Cardiac muscle cell (in vitro differentiated cells and primary cell): ENCODE data around the gene MCC. TPM values are rescaled to one million over a fixed set of nuclear protein-coding genes. Genes with fewer than 3 reads are reported as not detected.

Source experiments
- DNase-seq, 2 donors: peaks; one replicate each; pipeline versions ENCODE4 v3.0.0 to v3.0.0-alpha.2; 2010 to 2017; ENCODE audit warnings: low read depth in 1 of 2, low spot score in 1 of 2
- H3K27ac ChIP-seq: fragments of 200-600 bp; sonication (generic); 2 replicates; pipeline ENCODE4 v1.5.1; 2016
- H3K27me3 ChIP-seq: fragments of 200-600 bp; sonication (generic); 2 replicates; pipeline ENCODE4 v1.6.0; 2016; ENCODE audit warnings: control low read depth
- H3K36me3 ChIP-seq: fragments of 200-600 bp; sonication (generic); 2 replicates; pipeline ENCODE4 v1.5.1; 2016; ENCODE audit warnings: control low read depth
- H3K4me1 ChIP-seq: fragments of 200-600 bp; sonication (generic); 2 replicates; pipeline ENCODE4 v1.8.1; 2017; ENCODE audit warnings: low read depth, mild to moderate bottlenecking, mixed run types
- H3K4me3 ChIP-seq: fragments of 200-600 bp; sonication (generic); 2 replicates; pipeline ENCODE4 v1.5.1; 2016; ENCODE audit warnings: mild to moderate bottlenecking
- H3K9me3 ChIP-seq: fragments of 200-600 bp; sonication (generic); 2 replicates; pipeline ENCODE4 v1.5.1; 2017; ENCODE audit warnings: low read depth, mild to moderate bottlenecking, control low read depth
- CTCF ChIP-seq: IDR thresholded peaks from 2 replicates; pipeline ENCODE4 v1.5.1; 2012; ENCODE audit warnings: low read depth, mild to moderate bottlenecking, low read length
- polyA plus RNA-seq: library from polyadenylated mRNA; unstranded; fragments of >200 nt; fragmentation: Nextera tagmentation; extraction: Ambion mirVana; gene quantifications from 2 replicates; pipeline ENCODE4 v1.2.1, GENCODE V29; 2016
- total RNA-seq: library from RNA; depleted of rRNA; stranded (reverse); fragments of >200 nt; gene quantifications from 2 replicates; pipeline ENCODE4 v1.2.3, GENCODE V29; 2016

The MCC gene
- total and polyA plus RNA-seq, 2 experiments from 2014 or later = 37.8 to 137 TPM

- Histone ChIP-seq H3K9me3 (no peaks in the 10 kb centered on the region), H3K4me3 (peak within 1 kb of the TSS; percentile 69), H3K4me1 (no peaks in the 10 kb centered on the region), H3K27me3 (no peaks in the 10 kb centered on the region), H3K36me3 (no peaks in the 10 kb centered on the region), H3K27ac (peak within 1 kb of the TSS; percentile 89)
- peak; percentile 92 for DNase-seq
- TF ChIP-seq CTCF = peak; percentile 23
These were observed 25.4 kb upstream of the MCC start, which contains the start of gene YTHDC2 for GRCh38 chr5:113513384-113514288. Gene YTHDC2 (plus strand): TSS chr5:113513694. CDS start chr5:113513896, 202 bp downstream.

DNA sequence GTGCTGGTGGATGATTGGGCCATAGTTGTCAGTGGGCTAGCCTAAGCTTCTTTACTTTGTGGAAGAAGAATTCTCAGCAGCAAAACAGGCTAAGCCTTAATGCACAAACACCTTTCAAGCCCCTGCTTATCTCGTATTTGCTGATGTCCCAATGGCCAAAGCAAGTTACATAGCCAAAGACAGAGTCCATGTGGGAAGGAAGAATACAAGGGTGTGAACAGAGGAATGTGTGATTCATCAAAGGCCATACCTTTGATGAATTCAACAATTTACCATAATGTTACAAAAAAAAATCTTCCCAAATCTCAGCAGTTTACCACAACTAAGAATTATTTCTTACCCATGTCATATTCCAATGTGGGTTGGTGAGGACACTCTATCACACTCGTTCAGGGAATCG is 24.1 kb upstream of the MCC start:
- DNase-seq = no peak
- no peak for TF ChIP-seq CTCF
- Histone ChIP-seq H3K9me3 (no peaks in the 10 kb centered on the region), H3K36me3 (no peaks in the 10 kb centered on the region), H3K4me1 (no peaks in the 10 kb centered on the region), H3K27me3 (peaks cover under 1% of the 10 kb centered on the region), H3K4me3 (no peak overlapping the region), H3K27ac (no peak overlapping the region)

DNA sequence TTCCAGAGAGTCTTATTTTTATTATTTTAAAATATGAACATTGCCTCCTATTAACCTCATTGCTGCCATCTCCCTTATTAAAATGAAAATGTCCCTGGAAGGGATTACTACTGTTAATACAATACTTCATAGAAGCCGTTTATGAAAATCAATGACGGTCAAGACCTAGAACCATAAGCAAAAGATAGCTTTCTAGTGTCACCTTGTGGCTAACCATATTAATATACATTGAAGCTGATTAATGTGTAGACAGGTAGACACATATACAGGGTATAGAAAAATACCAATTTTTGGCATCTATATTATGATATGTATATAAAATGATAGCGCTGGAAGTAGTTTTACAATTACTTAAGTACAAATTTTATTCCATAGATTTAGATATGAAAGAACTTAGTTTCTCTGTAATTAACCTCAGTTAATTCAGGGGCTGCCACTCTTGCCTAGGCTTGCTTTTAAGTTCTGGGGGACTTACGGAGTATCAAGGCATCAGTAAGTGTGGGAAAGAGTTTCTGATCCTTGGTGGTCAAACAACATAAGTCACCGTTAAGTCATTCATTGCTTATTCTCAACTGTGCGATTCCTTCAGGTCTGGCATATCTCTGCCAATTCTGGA is 22.7 kb upstream of the MCC start:
- no peaks in the 10 kb centered on the region for H3K9me3 ChIP-seq
- peak; percentile 51 for TF ChIP-seq CTCF
- peaks cover 8% of the 10 kb centered on the region for H3K27me3 ChIP-seq
- H3K27ac ChIP-seq = no peak overlapping the region
- no peak overlapping the region for H3K4me3 ChIP-seq
- DNase-seq = peak; percentile 38 to 74
- H3K36me3 ChIP-seq = no peaks in the 10 kb centered on the region
- H3K4me1 ChIP-seq = no peaks in the 10 kb centered on the region

DNA sequence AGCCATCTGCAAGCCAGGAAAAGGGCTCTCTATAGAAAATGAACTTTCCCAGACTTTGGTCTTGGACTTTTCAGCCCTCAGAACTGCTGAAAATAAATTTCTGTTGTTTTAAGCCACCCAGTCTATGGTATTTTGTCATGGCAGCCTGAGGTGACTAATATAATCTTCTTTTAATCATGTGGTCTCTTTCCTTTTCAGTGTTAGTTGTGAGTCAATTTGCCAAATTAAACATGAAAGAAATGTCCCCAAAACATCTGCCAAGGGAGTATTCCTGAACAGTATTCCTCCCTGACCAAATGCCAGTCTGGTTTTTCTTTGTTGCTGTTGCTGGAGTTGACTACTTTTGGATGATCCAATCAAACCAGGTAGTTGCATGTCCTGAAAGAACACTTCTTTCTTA is 20.5 kb upstream of the MCC start:
- H3K9me3 ChIP-seq = no peaks in the 10 kb centered on the region
- no peak for TF ChIP-seq CTCF

GRCh38 chr5:113507601-113508000 is 19.3 kb upstream of the MCC start:
- Histone ChIP-seq H3K4me3 (no peak overlapping the region), H3K27me3 (peaks cover 8% of the 10 kb centered on the region), H3K4me1 (no peaks in the 10 kb centered on the region), H3K36me3 (no peaks in the 10 kb centered on the region), H3K9me3 (no peaks in the 10 kb centered on the region), H3K27ac (no peak overlapping the region)
- no peak for DNase-seq
- no peak for TF ChIP-seq CTCF

More for the DNA sequence above, 20.5 kb upstream of the MCC start:
- H3K4me3 ChIP-seq = no peak overlapping the region
- no peaks in the 10 kb centered on the region for H3K4me1 ChIP-seq
- H3K27me3 ChIP-seq = peaks cover 8% of the 10 kb centered on the region
- no peak overlapping the region for H3K27ac ChIP-seq
- DNase-seq = no peak
- H3K36me3 ChIP-seq = no peaks in the 10 kb centered on the region
